Adipose tissue (tissue), 3 donors: ENCODE results near the gene SEC11A. TPM values are rescaled to one million over a fixed set of nuclear protein-coding genes. Genes with fewer than 3 reads are reported as not detected.
"Not testable (repeated sequence)": the region's sequence is repeated elsewhere in the genome, so short reads cannot be mapped to it uniquely, and the experiment has no call there.

Source experiments
- H3K27ac ChIP-seq: one replicate; pipeline ENCODE4 v1.5.1; 2013; ENCODE audit warnings: low read depth, low read length
- WGBS, 3 donors: extraction: QIAGEN DNeasy Blood & Tissue Kit; methylation state at CpG; one replicate each; pipeline ENCODE4 v1.1.7; 2013; 5-methylcytosine and 5-hydroxymethylcytosine counted together
- polyA plus RNA-seq, 3 donors: library from polyadenylated mRNA; stranded (reverse); fragments of 200-250 nt; gene quantifications; one replicate each; pipeline ENCODE4 v1.2.3, GENCODE V29; 2013
- donor health status: healthy with polysubstance abuse.
- donor health status: Bipolar disorder and iron deficiency.
- donor health status: healthy.

SEC11A gene
- polyA plus RNA-seq, 3 donors: 92.2 to 290 (median 215) TPM

DNA sequence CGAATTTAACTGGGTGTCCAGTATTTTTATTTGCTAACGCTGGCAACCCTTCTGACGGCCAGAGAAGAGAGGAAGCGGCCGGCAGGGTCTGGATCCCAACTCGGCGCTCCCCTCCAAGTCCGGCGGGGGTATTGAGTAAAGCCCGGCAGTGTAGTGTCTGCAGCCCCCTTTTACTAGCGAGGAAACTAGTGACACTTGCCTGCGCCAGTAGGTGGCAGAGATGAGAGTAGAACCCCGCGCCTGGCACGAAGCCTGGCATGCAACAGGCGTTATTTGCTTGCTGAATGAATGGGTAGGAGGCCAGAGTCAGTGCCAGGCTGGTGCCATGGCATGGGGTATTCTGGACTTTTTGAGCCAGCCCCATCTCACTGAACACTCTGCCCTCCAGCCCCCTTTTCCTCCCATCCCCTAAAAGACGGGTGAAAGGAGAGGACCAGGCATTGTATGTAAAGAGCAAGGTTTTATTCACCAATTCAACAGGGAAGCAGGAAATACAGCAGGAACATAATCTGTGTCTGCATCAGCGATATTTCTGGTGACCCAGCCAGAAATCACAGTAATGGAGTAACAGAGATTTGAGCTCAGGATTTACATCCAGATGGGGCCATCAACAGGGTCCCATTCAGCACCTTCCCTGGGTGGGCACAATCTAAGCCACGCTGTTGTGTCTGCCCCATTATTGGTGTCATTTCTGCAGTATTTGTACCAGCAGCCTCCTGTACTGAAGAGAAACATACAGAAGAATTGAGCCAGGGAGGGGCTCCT, 61.1 kb downstream of the SEC11A start:
- H3K27ac ChIP-seq: no peak overlapping the region
- 4 to 7% (median 5%) methylated on average over 19 of the region's 19 CpGs for WGBS, 3 donors

DNA sequence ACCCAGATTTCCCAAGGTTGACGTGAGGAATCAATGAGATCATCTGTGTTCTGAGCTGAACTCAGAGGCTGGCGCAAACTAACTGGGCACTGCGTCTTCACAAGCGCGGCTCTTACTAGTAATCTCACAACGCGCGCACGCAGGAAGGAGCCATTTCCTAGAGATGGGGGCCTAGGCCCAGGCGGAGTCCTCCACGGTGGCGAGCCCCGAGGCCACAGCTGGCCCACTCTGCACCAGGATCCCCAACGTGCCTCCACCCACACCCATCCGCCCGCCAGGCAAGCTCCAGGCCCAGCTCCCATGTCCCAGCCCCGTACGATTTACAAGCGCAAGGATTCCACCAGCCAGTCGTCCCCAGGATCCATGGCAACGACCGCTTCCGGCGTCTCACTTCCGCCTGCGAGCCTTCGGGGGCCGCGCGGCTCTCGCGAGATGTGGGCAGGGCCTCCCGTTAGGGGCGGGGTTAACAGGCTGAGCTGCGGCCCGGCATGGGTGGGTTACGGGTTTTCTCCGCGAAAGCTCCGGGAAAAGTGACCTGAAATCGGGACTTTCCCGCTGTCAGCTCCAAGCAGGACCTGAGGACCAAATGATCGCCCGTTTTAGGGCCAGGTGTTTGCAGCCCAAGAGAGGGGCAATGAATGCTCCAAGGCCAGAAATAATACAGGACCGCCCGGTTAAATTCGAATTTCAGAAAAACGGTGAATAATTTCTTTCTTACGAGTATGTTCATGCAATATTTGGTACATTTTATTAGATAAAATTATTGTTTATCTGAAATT, 61.8 kb downstream of the SEC11A start, which contains the start of gene WDR73:
Gene WDR73 (minus strand): TSS at position 374 of the 779 bp plus-strand sequence. CDS start 9 bp downstream, at position 365.
- H3K27ac ChIP-seq: no peak within 1 kb of the TSS
- 0 to 1% (median 0%) methylated on average over 49 of the region's 49 CpGs for WGBS, 3 donors

DNA sequence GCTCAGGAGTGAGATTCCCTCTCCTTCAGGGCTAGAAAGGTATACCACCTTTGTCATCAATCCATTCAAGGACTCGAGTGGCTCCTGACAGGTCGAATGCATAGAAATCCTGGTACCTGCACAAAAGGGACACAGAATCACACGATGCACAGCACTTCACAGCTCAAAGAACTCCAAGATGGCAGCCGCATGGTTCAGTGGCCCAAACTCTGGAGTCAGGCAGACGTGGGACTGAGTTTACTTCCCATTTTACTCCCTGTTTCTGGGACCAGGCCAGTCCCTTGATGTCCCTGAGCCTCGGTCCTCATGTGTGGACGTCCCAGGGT, 62.4 kb downstream of the SEC11A start:
- WGBS, 3 donors: 14 to 21% (median 17%) methylated on average over 7 of the region's 7 CpGs
- no peak overlapping the region for H3K27ac ChIP-seq

DNA sequence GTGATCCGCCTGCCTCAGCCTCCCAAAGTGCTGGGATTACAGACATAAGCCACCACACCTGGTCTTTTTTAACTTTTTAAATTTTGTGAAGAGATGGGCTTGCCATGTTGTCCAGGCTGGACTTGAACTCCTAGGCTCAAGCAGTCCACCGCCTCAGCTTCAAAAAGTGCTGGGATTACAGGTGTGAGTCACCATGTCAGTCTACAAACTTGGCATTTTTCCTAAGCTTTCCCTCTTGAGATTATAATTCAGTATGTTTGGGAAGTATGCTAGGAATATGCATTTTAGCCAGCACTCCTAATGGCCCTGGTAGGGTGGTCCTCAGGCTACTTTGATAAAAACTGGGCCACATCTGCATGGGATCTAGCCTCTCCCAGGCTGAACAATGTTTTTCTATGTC, 66.2 kb downstream of the SEC11A start:
- WGBS, 3 donors: 84 to 98% (median 95%) methylated on average over 2 of the region's 2 CpGs
- no peak overlapping the region for H3K27ac ChIP-seq

DNA sequence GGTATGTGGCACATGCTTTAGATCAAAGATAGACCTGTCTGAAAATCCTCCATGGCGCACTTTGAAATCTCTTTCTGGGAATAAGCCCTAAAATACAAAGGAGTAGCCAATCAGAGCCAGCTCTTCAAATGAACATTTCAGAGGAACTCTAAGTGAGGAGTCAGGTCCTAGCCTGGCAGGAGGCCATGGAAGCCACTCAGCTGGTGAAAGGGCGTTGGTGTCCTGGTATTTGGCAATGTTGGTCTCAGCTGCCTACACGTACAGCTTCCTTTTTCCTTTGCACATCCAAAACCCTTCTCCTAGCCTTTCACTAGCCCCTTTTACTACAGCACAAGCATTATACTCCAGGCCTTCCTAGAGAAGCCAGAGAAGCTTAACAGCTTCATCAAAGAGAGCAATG, 67.4 kb downstream of the SEC11A start:
- 51 to 66% (median 54%) methylated on average over 3 of the region's 3 CpGs for WGBS, 3 donors
- no peak overlapping the region for H3K27ac ChIP-seq

DNA sequence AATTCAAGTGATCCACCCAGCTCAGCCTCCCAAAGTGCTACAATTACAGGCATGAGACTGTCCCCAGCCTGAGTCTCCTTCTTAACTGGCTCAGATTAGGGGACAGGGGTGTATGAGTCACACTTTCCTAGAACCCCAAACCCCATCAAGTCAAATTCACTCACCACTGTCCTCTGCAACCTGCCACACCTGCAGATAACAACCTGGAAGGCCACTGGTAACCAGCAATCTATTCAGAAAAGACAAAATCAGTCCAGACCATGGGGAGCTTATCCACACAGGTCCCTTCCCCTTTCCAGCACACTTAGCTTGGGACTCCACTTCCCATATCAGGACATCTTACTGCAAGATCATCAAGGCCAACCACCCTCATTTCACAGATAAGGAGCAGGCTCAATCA, 68.2 kb downstream of the SEC11A start:
- no peak overlapping the region for H3K27ac ChIP-seq

DNA sequence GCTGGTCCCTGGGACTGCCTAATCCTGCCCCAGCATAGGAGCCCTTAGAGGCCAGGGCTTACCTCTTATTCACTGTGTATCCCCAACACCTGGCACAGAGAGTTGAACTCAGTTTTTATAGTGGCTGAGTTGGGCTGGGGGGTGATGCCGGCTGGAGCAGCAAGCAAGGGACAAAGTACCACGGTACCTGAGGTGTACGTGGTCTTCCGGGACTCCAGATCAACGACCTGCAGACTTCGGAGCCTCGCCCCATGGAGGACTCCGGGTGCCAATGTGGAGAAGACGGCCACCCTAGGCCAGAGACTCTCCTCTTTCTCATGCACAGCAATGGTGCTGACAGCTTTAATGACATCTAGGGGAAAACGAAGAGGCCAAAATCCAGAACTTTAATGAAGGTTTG, 69.9 kb downstream of the SEC11A start:
- WGBS, 3 donors: 92 to 95% (median 93%) methylated on average over 10 of the region's 10 CpGs
- no peak overlapping the region for H3K27ac ChIP-seq

DNA sequence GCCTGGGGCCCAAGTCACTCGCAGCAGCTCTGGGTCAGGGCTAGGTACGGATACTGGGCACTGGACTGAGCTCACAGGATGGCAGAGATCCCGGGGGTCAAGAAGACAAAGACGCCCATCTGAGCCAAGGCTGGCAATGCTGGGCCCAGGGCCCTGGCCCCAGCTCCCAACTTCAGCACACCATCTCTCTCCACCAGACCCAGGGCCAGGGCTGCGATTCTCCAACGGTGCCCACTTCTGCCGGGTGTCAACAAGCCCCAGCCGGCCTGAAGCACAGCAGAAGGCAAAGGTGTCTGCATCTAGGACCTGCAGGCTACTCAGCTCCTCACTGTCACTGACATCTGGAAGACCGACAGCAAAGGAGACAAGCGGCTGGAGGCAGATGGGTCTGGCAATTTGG, 70.4 kb downstream of the SEC11A start:
- no peak overlapping the region for H3K27ac ChIP-seq
- WGBS, 3 donors: 93 to 96% (median 96%) methylated on average over 9 to 10 of the region's 10 CpGs

DNA sequence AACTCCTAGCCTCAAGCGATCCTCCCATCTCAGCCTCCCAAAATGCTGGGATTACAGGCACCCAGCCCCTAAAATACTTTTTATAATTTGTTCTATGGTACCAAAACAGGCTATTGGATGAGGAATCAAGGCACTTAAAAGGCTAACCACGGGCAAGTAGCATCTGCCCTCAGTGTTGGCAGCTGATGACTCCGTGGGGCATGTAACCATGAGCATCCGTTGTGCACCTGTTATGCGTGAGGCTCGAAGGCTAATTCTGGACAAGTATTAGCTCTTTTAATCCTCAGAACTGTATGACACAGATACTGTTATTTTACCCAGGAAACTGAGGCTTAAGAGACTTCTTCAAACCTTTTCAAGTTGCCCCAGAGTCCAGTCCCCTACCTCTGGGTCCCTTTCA, 72.1 kb downstream of the SEC11A start:
- 91 to 92% (median 92%) methylated on average over 6 of the region's 6 CpGs for WGBS, 3 donors
- H3K27ac ChIP-seq: no peak overlapping the region

DNA sequence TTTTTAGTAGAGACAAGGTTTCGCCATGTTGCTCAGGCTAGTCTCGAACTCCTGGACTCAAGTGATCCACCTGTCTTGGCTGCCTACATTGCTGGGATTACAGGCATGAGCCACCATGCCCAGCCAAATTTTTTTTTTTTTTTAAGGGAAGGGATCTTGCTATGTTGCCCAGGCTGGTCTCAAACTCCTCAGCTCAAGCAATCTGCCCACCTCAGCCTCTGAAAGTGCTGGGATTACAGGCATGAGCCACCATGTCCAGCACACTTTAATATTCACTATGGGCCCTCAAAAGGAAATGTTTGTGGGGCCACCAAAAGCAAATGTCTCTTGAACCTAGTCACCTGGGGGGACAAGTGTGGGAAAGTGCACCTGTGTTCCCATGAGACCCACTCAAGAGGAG, 73.3 kb downstream of the SEC11A start:
- WGBS, 3 donors: 50 to 98% (median 77%) methylated on average over 2 of the region's 2 CpGs
- not testable (repeated sequence) for H3K27ac ChIP-seq

DNA sequence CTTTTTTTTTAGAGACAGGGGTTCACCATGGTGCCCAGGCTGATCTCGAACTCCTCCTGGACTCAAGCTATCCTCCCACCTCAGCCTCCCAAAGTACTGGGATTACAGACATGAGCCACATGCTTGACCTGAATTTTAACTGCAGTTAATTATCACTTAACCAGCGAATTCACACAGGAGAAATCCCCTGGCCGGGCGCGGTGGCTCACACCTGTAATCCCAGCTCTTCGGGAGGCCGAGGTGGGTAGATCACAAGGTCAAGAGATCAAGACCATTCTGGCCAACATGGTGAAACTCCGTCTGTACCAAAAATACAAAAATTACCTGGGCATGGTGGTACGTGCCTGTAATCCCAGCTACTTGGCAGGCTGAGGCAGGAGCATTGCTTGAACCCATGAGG, 74.1 kb downstream of the SEC11A start:
- not testable (repeated sequence) for H3K27ac ChIP-seq
- WGBS, 3 donors: 95 to 98% (median 95%) methylated on average over 9 of the region's 9 CpGs

DNA sequence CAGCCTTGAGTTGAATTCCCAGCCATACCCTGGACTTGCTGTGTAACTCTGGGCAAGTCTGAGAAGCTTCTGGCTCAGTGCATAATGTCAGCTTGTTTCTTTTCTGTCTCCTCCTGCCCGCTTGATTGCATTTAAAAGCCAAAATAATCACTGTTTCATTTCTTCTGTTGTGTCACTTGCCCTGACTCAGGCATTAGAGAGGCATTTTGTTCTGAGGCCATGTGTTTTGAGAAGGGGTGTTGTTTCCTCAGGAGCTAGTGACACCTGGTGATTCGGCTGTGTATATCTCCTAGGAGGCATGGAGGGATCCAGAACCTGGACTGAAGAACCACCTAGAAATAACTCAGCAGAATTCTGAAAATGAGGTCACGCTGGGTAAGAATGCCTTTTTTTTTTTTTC, 77.8 kb downstream of the SEC11A start:
- 69 to 74% (median 71%) methylated on average over 3 of the region's 3 CpGs for WGBS, 3 donors
- H3K27ac ChIP-seq: no peak overlapping the region

DNA sequence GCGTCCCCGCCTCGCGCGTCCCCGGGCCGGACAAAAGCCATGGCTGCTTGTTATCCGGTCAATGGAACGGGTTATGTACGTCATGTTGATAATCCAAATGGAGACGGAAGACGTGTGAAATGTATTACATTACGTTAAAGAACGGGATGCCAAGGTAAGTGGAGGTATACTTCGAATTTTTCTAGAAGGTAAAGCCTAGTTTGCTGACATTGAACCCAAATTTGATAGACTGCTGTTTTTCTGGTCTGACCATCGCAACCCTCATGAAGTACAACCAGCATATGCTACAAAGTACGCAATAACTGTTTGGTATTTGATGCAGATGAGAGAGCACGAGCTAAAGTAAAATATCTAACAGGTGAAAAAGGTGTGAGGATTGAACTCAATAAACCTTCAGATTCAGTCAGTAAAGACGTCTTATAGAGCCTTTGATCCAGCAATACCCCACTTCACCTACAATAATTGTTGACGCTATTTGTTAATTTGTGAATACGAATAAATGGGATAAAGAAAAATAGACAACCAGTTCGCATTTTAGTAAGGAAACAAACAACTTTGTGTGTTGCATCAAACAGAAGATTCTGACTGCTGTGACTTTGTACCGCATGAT, 81.6 kb downstream of the SEC11A start:
- 17 to 33% (median 29%) methylated on average over 23 of the region's 23 CpGs for WGBS, 3 donors

DNA sequence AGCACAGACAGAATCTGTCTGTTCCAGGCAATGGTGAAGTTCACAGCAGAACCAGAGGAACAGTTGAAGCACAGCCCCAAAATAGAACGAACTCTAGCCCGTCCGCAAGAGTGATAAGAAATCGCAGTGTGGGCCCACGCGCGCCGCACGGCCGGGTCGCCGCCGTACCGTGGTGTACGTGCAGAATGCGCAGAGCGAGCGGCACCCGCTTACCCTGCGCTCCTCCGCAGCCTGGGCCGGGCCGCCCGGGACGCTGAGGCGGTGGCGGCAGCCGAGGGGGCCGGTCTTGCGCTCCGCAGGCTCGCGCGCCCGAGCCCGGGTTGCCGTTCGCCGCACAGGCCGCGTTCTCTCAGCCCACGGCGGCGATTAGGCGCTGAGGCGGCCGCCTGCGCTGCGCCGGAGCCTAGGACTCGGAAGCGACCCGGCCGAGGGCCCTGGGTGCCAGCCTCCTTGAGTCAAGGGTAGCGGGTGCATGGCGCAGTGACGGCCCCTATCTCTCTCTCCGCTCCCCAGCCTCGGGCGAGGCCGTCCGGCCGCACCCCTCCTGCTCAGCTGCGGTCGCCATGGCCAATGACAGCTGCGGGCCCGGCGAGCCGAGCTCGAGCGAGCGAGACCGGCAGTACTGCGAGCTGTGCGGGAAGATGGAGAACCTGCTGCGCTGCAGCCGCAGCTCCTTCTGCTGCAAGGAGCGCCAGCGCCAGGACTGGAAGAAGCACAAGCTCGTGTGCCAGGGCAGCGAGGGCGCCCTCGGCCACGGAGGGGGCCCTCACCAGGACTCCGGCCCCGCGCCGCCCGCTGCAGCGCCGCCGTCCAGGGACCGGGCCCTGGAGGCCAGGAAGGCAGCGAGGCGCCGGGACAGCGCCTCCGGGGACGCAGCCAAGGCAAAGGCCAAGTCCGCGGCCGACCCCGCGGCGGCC, 82.4 kb downstream of the SEC11A start:
- peak overlapping the region; percentile 90 for H3K27ac ChIP-seq
- 0% methylated on average over 89 to 105 of the region's 105 CpGs for WGBS, 3 donors

More for the DNA sequence above, 81.6 kb downstream of the SEC11A start:
- H3K27ac ChIP-seq: peak overlapping the region; percentile 23

DNA sequence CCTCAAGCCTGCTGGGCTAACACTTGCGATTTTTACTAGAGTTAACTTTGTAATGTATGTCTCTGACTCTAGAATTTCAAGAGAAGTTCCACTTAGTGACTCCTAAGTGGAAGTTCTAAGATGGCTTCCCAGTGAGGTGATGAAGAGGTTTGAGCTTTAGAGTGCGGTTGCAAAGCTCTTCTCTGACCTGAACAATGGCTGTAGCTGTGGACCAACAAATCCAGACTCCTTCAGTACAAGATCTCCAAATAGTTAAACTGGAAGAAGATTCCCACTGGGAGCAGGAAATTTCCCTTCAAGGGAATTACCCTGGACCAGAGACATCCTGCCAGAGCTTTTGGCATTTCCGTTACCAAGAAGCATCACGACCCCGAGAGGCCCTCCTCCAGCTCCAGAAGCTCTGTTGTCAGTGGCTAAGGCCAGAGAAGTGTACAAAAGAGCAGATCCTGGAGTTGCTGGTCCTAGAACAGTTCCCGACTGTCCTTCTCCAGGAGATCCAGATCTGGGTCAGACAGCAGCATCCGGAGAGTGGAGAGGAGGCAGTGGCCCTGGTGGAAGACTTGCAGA, 84.2 kb downstream of the SEC11A start:
- 32 to 42% (median 39%) methylated on average over 7 of the region's 7 CpGs for WGBS, 3 donors
- peak overlapping the region; percentile 22 for H3K27ac ChIP-seq

DNA sequence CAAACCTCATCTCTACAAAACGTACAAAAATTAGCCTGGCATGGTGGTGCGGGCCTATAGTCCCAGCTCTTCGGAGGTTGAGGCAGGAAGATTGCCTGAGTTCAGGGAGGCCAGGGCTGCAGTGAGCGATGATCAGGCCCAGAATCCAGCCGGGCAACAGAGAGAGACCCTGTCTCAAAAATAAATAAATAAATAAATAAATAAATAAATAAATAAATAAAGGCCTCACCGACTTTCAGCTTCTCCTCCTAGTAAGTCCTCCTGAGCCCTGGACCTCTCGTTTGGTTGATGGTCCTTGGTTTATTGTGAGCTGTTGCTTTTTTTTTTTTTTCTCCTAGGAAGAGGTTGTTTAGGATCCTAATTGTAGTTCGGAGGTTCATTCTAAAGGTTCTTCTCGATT, 86.9 kb downstream of the SEC11A start:
- H3K27ac ChIP-seq: no peak overlapping the region
- 91 to 96% (median 95%) methylated on average over 9 of the region's 9 CpGs for WGBS, 3 donors

DNA sequence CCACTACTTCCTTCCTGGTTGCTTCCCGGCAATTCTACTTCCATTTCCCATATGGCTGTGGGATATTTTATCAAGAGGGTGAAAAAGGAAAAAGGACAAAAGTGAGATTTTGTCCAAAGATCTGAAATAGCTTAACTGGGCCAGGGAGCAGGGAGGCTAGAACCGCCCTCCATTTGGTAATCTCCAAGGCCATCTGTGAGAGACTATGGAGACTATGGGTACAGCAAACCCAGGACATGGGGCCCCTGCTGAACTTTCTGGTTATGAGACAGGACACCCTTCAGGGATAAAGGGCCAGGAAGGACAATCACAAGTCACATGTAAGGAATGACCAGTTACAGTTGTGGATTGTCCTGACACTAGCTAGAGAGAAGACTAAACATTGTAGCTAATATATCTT, 90.8 kb downstream of the SEC11A start:
- 62 to 88% (median 66%) methylated on average over 2 of the region's 2 CpGs for WGBS, 3 donors
- no peak overlapping the region for H3K27ac ChIP-seq

DNA sequence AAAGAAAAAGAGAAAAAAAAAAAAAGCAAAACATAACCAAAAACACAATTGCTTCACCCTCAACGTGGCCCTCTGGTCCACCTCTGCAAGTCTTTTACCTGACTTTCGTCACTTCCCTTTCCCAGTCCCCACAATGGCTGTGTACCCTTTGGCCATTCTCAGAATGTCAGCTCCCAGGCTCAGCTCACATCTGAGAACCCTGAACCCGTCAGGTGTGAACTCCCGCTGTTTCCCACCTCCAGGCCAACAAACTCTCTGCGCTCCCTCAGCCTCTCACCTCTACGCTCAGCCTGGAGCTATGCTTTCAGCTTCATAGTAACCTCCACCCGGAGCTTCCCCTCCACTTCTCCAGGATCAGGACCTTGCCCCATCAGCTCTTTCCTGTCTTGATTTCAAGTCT, 91.6 kb downstream of the SEC11A start:
- WGBS, 3 donors: 68 to 93% (median 75%) methylated on average over 7 of the region's 7 CpGs
- H3K27ac ChIP-seq: no peak overlapping the region
